ENCODE measurements around the gene DGKB. TPM values are rescaled to one million over a fixed set of nuclear protein-coding genes. Genes with fewer than 3 reads are reported as not detected.

DGKB gene
- total RNA-seq, 1 experiment from 2014 or later, result not detected

- Histone ChIP-seq H3K27me3 (ENCODE audit: control insufficient read depth, insufficient read depth, low read length) (no peaks in the 10 kb centered on the region), H3K9me3 (ENCODE audit: control insufficient read depth, insufficient read depth, low read depth, low read length) (peaks cover 12% of the 10 kb centered on the region; the same call in 1 of the 2 replicates), H3K36me3 (ENCODE audit: control insufficient read depth, insufficient read depth, low read length) (no peaks in the 10 kb centered on the region), H3K4me3 (ENCODE audit: low read depth in 2 of 2, low read length in 2 of 2) (no peak overlapping the region), H3K27ac (ENCODE audit: low read length) (no peak overlapping the region), H3K4me1 (ENCODE audit: control insufficient read depth, insufficient read depth, low read length) (no peaks in the 10 kb centered on the region)
- in situ Hi-C loops (cut with HindIII; ENCODE audit: low pct_unique_long_range_greater_than_20kb, low sequenced_read_pairs), result no loop called here
- ATAC-seq, result no peak
- no peak for DNase-seq (ENCODE audit: low read depth, low spot score)
- CTCF ChIA-PET, result no interaction called here
- intact Hi-C loops (cut with micrococcal nuclease; ENCODE audit: unreplicated experiment), result no loop called here
- no TSS peak for BruUV-seq (replicated peaks)
- no peak for TF ChIP-seq POLR2AphosphoS5 (IDR thresholded peaks at IDR 0.05; ENCODE audit: low read depth, low read length)
- no peak for TF ChIP-seq TCF7L2 (IDR thresholded peaks at IDR 0.05; ENCODE audit: low read depth, low read length)
- TF ChIP-seq SIN3A (IDR thresholded peaks at IDR 0.05; ENCODE audit: borderline replicate concordance, insufficient read depth, low read depth, low read length), result no peak
- TF ChIP-seq CTCF (IDR thresholded peaks at IDR 0.05), result no peak
- TF ChIP-seq REST (IDR thresholded peaks at IDR 0.05; ENCODE audit: insufficient read depth in 1 of 2, low read depth in 2 of 2, low read length in 1 of 2), result no peak
- POLR2A ChIA-PET, result no interaction called here
Measured at GRCh38 chr7:14800664-14801063, 101.9 kb downstream of the DGKB start.

GRCh38 chr7:14793151-14793550 is 109.4 kb downstream of the DGKB start:
- in situ Hi-C loops (cut with HindIII; ENCODE audit: low pct_unique_long_range_greater_than_20kb, low sequenced_read_pairs) (no loop called here), intact Hi-C loops (cut with micrococcal nuclease; ENCODE audit: unreplicated experiment) (no loop called here)
- CTCF ChIA-PET, result no interaction called here
- POLR2A ChIA-PET, result no interaction called here
- H3K4me3 ChIP-seq (ENCODE audit: low read depth in 2 of 2, low read length in 2 of 2), result no peak overlapping the region
- no peaks in the 10 kb centered on the region for H3K36me3 ChIP-seq (ENCODE audit: control insufficient read depth, insufficient read depth, low read length)
- no peak for TF ChIP-seq REST (IDR thresholded peaks at IDR 0.05; ENCODE audit: insufficient read depth in 1 of 2, low read depth in 2 of 2, low read length in 1 of 2)
- TF ChIP-seq TCF7L2 (IDR thresholded peaks at IDR 0.05; ENCODE audit: low read depth, low read length), result no peak
- TF ChIP-seq CTCF (IDR thresholded peaks at IDR 0.05), result no peak
- no peak for TF ChIP-seq SIN3A (IDR thresholded peaks at IDR 0.05; ENCODE audit: borderline replicate concordance, insufficient read depth, low read depth, low read length)
- TF ChIP-seq POLR2AphosphoS5 (IDR thresholded peaks at IDR 0.05; ENCODE audit: low read depth, low read length), result no peak
- H3K27me3 ChIP-seq (ENCODE audit: control insufficient read depth, insufficient read depth, low read length), result no peaks in the 10 kb centered on the region
- ATAC-seq (no peak), DNase-seq (ENCODE audit: low read depth, low spot score) (no peak)
- no peaks in the 10 kb centered on the region for H3K9me3 ChIP-seq (ENCODE audit: control insufficient read depth, insufficient read depth, low read depth, low read length)
- H3K27ac ChIP-seq (ENCODE audit: low read length), result no peak overlapping the region
- no TSS peak for BruUV-seq (replicated peaks)
- no peaks in the 10 kb centered on the region for H3K4me1 ChIP-seq (ENCODE audit: control insufficient read depth, insufficient read depth, low read length)
